NCI-H187 (cell line): ENCODE measurements around the gene CTSK.

ENCODE experiments used
- DNase-seq, 2 experiments: peaks; one replicate each; lab custom pipeline; 2025; lab: John Stamatoyannopoulos, UW

CTSK gene

GRCh38 chr1:150760013-150760412, 48.0 kb downstream of the CTSK start:
- DNase-seq: no peak

- no peak for DNase-seq
These were observed 54.6 kb downstream of the CTSK start for GRCh38 chr1:150753416-150753815.

GRCh38 chr1:150751443-150751842, 56.6 kb downstream of the CTSK start:
- DNase-seq: no peak

- DNase-seq: no peak
These were observed 58.2 kb downstream of the CTSK start for GRCh38 chr1:150749720-150750311.

GRCh38 chr1:150748878-150749719, 59.0 kb downstream of the CTSK start:
- no peak for DNase-seq
